ENCODE measurements around the gene CFDP1.

Gene CFDP1

DNA sequence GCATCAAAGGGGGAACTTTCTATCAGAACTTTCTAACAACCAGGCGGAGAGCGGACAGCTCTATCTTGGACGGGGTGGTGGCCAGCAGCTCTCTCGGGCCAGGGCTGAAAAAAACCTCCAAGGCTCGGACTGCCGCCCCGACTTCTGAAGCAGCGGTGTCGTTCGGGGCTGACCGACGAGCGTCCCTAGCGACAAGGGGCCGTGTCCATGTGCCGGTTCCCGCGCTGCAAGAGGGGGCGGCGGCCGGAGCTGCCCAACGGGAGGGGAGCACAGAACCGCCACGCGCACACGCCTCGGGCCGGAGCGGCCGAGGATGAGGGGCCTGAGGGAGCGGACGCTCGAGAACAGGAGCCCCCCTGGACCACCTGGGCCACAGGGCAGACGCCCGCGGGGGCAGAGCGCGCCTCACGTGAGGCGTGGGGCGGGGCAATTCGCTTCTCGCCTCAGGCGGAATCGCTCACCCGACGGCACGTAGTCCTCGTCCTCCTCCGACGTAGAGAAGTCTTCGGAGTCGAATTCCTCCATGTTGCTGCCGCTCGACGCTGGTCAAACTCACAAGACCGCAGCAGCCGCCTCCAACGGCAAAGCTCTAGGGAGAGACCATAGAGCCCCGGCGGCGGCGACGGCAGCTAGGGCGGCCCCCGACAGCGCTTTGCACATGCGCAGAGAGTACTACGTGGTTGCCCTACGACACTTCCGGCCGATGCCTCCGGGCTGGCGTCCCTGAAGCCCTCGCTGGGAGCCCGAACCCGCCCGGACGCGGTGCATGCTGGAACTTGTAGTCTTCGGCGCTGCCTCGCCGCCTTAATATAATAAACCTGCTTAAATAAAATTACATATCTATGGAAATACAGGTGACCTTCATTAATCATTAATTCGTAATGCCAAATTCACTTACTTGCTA, at the start of gene CFDP1 (continued):
- TF ChIP-seq ZNF426 (tag by site-specific recombination; IDR thresholded peaks at IDR 0.05) (no peak), ZNF510 (tag by site-specific recombination; IDR thresholded peaks at IDR 0.05; ENCODE audit: insufficient replicate concordance) (no peak), ZNF776 (tag by site-specific recombination; IDR thresholded peaks at IDR 0.05; ENCODE audit: borderline replicate concordance) (no peak), HOXC10 (CRISPR knock-in tag; IDR thresholded peaks at IDR 0.05) (no peak), IKZF3 (tag by site-specific recombination; IDR thresholded peaks at IDR 0.05) (no peak), ZNF23 (tag by site-specific recombination; IDR thresholded peaks at IDR 0.05; ENCODE audit: borderline replicate concordance) (no peak), ZSCAN16 (tag by site-specific recombination; IDR thresholded peaks at IDR 0.05) (0 out of 2 replicates have a peak, but pooled peaks have one; percentile 43), ZNF707 (tag by site-specific recombination; IDR thresholded peaks at IDR 0.05) (no peak), ZNF423 (tag by site-specific recombination; IDR thresholded peaks at IDR 0.05) (no peak), ZNF341 (tag by site-specific recombination; IDR thresholded peaks at IDR 0.05; ENCODE audit: low read depth) (peak; percentile 74), ZNF792 (tag by site-specific recombination; IDR thresholded peaks at IDR 0.05) (peak; percentile 74; the same call in 1 of the 2 replicates), ZNF596 (tag by site-specific recombination; IDR thresholded peaks at IDR 0.05) (peak; percentile 42; the same call in 1 of the 2 replicates), OSR2 (tag by site-specific recombination; IDR thresholded peaks at IDR 0.05) (no peak), ZNF354C (tag by site-specific recombination; IDR thresholded peaks at IDR 0.05; ENCODE audit: borderline replicate concordance, low read depth) (no peak), ZNF239 (tag by site-specific recombination; IDR thresholded peaks at IDR 0.05) (no peak), ZNF837 (tag by site-specific recombination; IDR thresholded peaks at IDR 0.05) (no peak), WT1 (tag by site-specific recombination; IDR thresholded peaks at IDR 0.05) (peak; percentile 31; the same call in 1 of the 2 replicates), ZBTB17 (tag by site-specific recombination; IDR thresholded peaks at IDR 0.05) (peak; percentile 34), ZNF660 (tag by site-specific recombination; IDR thresholded peaks at IDR 0.05) (0 out of 2 replicates have a peak, but pooled peaks have one; percentile 35), ZNF350 (tag by site-specific recombination; IDR thresholded peaks at IDR 0.05) (no peak), ZBTB7A (tag by site-specific recombination; IDR thresholded peaks at IDR 0.05; ENCODE audit: low read depth) (peak; percentile 69; the same call in 1 of the 2 replicates), ZNF169 (tag by site-specific recombination; IDR thresholded peaks at IDR 0.05) (no peak), ZNF501 (tag by site-specific recombination; IDR thresholded peaks at IDR 0.05) (0 out of 2 replicates have a peak, but pooled peaks have one; percentile 37), ZNF324 (tag by site-specific recombination; IDR thresholded peaks at IDR 0.05) (peak; percentile 67; the same call in 1 of the 2 replicates), ZFP69B (tag by site-specific recombination; IDR thresholded peaks at IDR 0.05) (no peak), TCF7L2 (IDR thresholded peaks at IDR 0.05; ENCODE audit: borderline replicate concordance, low read depth, low read length) (no peak), MYNN (tag by site-specific recombination; IDR thresholded peaks at IDR 0.05; ENCODE audit: borderline replicate concordance) (no peak), ZNF791 (tag by site-specific recombination; IDR thresholded peaks at IDR 0.05) (no peak), SP7 (tag by site-specific recombination; IDR thresholded peaks at IDR 0.05) (peak; percentile 70), ZBTB20 (tag by site-specific recombination; IDR thresholded peaks at IDR 0.05) (peak; percentile 38; the same call in 1 of the 2 replicates), ZNF404 (tag by site-specific recombination; IDR thresholded peaks at IDR 0.05) (no peak), ZFP37 (tag by site-specific recombination; IDR thresholded peaks at IDR 0.05) (no peak), ZNF473 (tag by site-specific recombination; IDR thresholded peaks at IDR 0.05) (no peak)
- TF ChIP-seq, protein P1, sequence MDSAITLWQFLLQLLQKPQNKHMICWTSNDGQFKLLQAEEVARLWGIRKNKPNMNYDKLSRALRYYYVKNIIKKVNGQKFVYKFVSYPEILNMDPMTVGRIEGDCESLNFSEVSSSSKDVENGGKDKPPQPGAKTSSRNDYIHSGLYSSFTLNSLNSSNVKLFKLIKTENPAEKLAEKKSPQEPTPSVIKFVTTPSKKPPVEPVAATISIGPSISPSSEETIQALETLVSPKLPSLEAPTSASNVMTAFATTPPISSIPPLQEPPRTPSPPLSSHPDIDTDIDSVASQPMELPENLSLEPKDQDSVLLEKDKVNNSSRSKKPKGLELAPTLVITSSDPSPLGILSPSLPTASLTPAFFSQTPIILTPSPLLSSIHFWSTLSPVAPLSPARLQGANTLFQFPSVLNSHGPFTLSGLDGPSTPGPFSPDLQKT (IDR thresholded peaks at IDR 0.05; ENCODE audit: borderline replicate concordance, low read depth, low read length) = no peak
- TF ChIP-seq, protein P2, sequence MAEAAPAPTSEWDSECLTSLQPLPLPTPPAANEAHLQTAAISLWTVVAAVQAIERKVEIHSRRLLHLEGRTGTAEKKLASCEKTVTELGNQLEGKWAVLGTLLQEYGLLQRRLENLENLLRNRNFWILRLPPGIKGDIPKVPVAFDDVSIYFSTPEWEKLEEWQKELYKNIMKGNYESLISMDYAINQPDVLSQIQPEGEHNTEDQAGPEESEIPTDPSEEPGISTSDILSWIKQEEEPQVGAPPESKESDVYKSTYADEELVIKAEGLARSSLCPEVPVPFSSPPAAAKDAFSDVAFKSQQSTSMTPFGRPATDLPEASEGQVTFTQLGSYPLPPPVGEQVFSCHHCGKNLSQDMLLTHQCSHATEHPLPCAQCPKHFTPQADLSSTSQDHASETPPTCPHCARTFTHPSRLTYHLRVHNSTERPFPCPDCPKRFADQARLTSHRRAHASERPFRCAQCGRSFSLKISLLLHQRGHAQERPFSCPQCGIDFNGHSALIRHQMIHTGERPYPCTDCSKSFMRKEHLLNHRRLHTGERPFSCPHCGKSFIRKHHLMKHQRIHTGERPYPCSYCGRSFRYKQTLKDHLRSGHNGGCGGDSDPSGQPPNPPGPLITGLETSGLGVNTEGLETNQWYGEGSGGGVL (tag by site-specific recombination; IDR thresholded peaks at IDR 0.05) = peak; percentile 81
- TF ChIP-seq, protein P3, sequence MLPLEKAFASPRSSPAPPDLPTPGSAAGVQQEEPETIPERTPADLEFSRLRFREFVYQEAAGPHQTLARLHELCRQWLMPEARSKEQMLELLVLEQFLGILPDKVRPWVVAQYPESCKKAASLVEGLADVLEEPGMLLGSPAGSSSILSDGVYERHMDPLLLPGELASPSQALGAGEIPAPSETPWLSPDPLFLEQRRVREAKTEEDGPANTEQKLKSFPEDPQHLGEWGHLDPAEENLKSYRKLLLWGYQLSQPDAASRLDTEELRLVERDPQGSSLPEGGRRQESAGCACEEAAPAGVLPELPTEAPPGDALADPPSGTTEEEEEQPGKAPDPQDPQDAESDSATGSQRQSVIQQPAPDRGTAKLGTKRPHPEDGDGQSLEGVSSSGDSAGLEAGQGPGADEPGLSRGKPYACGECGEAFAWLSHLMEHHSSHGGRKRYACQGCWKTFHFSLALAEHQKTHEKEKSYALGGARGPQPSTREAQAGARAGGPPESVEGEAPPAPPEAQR (tag by site-specific recombination; IDR thresholded peaks at IDR 0.05) = no peak
